Measurements from ENCODE around the gene CAV3.
"Not testable (repeated sequence)": the region's sequence is repeated elsewhere in the genome, so short reads cannot be mapped to it uniquely, and the experiment has no call there.

Gene CAV3

GRCh38 chr3:8733332-8734094 is at the start of gene CAV3:
TSS of gene CAV3 (plus strand) at chr3:8733802. CDS start at chr3:8733877, 75 bp downstream.
- Histone ChIP-seq H3K27me3 (ENCODE audit: insufficient read depth, poor library complexity, severe bottlenecking) (no peaks in the 10 kb centered on the region), H3K9me3 (ENCODE audit: severe bottlenecking) (no peaks in the 10 kb centered on the region), H3K36me3 (ENCODE audit: low read depth) (no peaks in the 10 kb centered on the region), H3K4me3 (ENCODE audit: severe bottlenecking) (no peak within 1 kb of the TSS), H3K27ac (ENCODE audit: poor library complexity, severe bottlenecking) (no peak within 1 kb of the TSS), H3K4me1 (ENCODE audit: insufficient read depth, poor library complexity, severe bottlenecking) (no peaks in the 10 kb centered on the region)
- DNase-seq (ENCODE audit: low spot score) (no peak), ATAC-seq (ENCODE audit: low read depth) (no peak)
- TF ChIP-seq, protein P1, sequence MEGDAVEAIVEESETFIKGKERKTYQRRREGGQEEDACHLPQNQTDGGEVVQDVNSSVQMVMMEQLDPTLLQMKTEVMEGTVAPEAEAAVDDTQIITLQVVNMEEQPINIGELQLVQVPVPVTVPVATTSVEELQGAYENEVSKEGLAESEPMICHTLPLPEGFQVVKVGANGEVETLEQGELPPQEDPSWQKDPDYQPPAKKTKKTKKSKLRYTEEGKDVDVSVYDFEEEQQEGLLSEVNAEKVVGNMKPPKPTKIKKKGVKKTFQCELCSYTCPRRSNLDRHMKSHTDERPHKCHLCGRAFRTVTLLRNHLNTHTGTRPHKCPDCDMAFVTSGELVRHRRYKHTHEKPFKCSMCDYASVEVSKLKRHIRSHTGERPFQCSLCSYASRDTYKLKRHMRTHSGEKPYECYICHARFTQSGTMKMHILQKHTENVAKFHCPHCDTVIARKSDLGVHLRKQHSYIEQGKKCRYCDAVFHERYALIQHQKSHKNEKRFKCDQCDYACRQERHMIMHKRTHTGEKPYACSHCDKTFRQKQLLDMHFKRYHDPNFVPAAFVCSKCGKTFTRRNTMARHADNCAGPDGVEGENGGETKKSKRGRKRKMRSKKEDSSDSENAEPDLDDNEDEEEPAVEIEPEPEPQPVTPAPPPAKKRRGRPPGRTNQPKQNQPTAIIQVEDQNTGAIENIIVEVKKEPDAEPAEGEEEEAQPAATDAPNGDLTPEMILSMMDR (IDR thresholded peaks at IDR 0.05; ENCODE audit: poor library complexity, severe bottlenecking): no peak

DNA sequence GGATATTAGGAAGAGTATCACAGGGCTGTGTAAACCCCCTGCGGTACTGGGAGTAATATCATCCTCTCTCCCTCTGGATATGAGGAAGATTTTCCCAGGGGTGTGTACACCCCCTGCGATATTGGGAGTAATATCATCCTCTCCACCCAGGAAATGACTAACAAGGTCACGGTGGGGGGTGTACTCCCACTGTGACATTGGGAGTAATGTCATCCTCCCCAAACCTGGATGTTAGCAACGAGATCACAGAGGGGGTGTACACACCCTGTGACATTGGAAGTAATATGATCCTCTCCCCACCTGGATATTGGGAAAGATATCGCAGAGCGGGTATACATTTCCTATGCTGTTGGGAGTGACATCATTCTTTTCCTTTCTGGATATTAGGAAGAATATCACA is 48.6 kb upstream of the CAV3 start:
- not testable (repeated sequence) for H3K36me3 ChIP-seq (ENCODE audit: low read depth); H3K27ac ChIP-seq (ENCODE audit: poor library complexity, severe bottlenecking); H3K4me1 ChIP-seq (ENCODE audit: insufficient read depth, poor library complexity, severe bottlenecking); DNase-seq (ENCODE audit: low spot score); H3K4me3 ChIP-seq (ENCODE audit: severe bottlenecking); H3K9me3 ChIP-seq (ENCODE audit: severe bottlenecking); H3K27me3 ChIP-seq (ENCODE audit: insufficient read depth, poor library complexity, severe bottlenecking); ATAC-seq (ENCODE audit: low read depth)

GRCh38 chr3:8691295-8691694 is 42.3 kb upstream of the CAV3 start:
- not testable (repeated sequence) for H3K4me3 ChIP-seq (ENCODE audit: severe bottlenecking); ATAC-seq (ENCODE audit: low read depth); H3K27ac ChIP-seq (ENCODE audit: poor library complexity, severe bottlenecking); H3K9me3 ChIP-seq (ENCODE audit: severe bottlenecking); H3K4me1 ChIP-seq (ENCODE audit: insufficient read depth, poor library complexity, severe bottlenecking); DNase-seq (ENCODE audit: low spot score); H3K27me3 ChIP-seq (ENCODE audit: insufficient read depth, poor library complexity, severe bottlenecking); H3K36me3 ChIP-seq (ENCODE audit: low read depth)

GRCh38 chr3:8702560-8702959 is 31.0 kb upstream of the CAV3 start:
- no peak overlapping the region for H3K4me3 ChIP-seq (ENCODE audit: severe bottlenecking)
- no peaks in the 10 kb centered on the region for H3K9me3 ChIP-seq (ENCODE audit: severe bottlenecking)
- TF ChIP-seq, protein P1 (IDR thresholded peaks at IDR 0.05; ENCODE audit: poor library complexity, severe bottlenecking): peak; percentile 19
- ATAC-seq (ENCODE audit: low read depth) (no peak), DNase-seq (ENCODE audit: low spot score) (no peak)
- no peak overlapping the region for H3K27ac ChIP-seq (ENCODE audit: poor library complexity, severe bottlenecking)
- H3K4me1 ChIP-seq (ENCODE audit: insufficient read depth, poor library complexity, severe bottlenecking): no peaks in the 10 kb centered on the region
- H3K27me3 ChIP-seq (ENCODE audit: insufficient read depth, poor library complexity, severe bottlenecking): no peaks in the 10 kb centered on the region
- H3K36me3 ChIP-seq (ENCODE audit: low read depth): no peaks in the 10 kb centered on the region

- DNase-seq (ENCODE audit: low spot score): no peak
- TF ChIP-seq, protein P1 (IDR thresholded peaks at IDR 0.05; ENCODE audit: poor library complexity, severe bottlenecking): no peak
- Histone ChIP-seq H3K4me1 (ENCODE audit: insufficient read depth, poor library complexity, severe bottlenecking) (no peaks in the 10 kb centered on the region), H3K27me3 (ENCODE audit: insufficient read depth, poor library complexity, severe bottlenecking) (no peaks in the 10 kb centered on the region), H3K4me3 (ENCODE audit: severe bottlenecking) (no peak overlapping the region), H3K27ac (ENCODE audit: poor library complexity, severe bottlenecking) (no peak overlapping the region), H3K36me3 (ENCODE audit: low read depth) (no peaks in the 10 kb centered on the region), H3K9me3 (ENCODE audit: severe bottlenecking) (no peaks in the 10 kb centered on the region)
- no peak for ATAC-seq (ENCODE audit: low read depth)
These were observed 28.0 kb upstream of the CAV3 start for GRCh38 chr3:8705575-8705974.

- Histone ChIP-seq H3K27me3 (ENCODE audit: insufficient read depth, poor library complexity, severe bottlenecking) (no peaks in the 10 kb centered on the region), H3K4me1 (ENCODE audit: insufficient read depth, poor library complexity, severe bottlenecking) (peaks cover 6% of the 10 kb centered on the region), H3K4me3 (ENCODE audit: severe bottlenecking) (no peak overlapping the region), H3K9me3 (ENCODE audit: severe bottlenecking) (no peaks in the 10 kb centered on the region), H3K27ac (ENCODE audit: poor library complexity, severe bottlenecking) (no peak overlapping the region), H3K36me3 (ENCODE audit: low read depth) (no peaks in the 10 kb centered on the region)
- DNase-seq (ENCODE audit: low spot score) (no peak), ATAC-seq (ENCODE audit: low read depth) (no peak)
- TF ChIP-seq, protein P1 (IDR thresholded peaks at IDR 0.05; ENCODE audit: poor library complexity, severe bottlenecking): no peak
These were observed 24.3 kb upstream of the CAV3 start for GRCh38 chr3:8709287-8709686.
